Loucy (cell line): Measurements from ENCODE around the gene BCAS4.
"Not testable (repeated sequence)": the region's sequence is repeated elsewhere in the genome, so short reads cannot be mapped to it uniquely, and the experiment has no call there.

Experiments
- H2AFZ ChIP-seq: fragments of 200-600 bp; sonication (generic); 2 replicates; pipeline ENCODE4 v1.6.0; 2016; ENCODE audit warnings: antibody characterized with exemption, mild to moderate bottlenecking, low read length, moderate library complexity
- H3F3A ChIP-seq: fragments of 200-600 bp; 2 replicates; pipeline ENCODE4 v1.6.0; 2016; ENCODE audit warnings: antibody characterized with exemption, low read depth, mild to moderate bottlenecking
- H3K27me3 ChIP-seq: fragments of 200-600 bp; sonication (generic); 2 replicates; pipeline ENCODE4 v1.6.1; 2014; ENCODE audit warnings: low read length, mild to moderate bottlenecking; ENCODE audit not compliant: insufficient read depth, poor library complexity, severe bottlenecking
- H3K36me3 ChIP-seq: fragments of 200-600 bp; sonication (generic); 2 replicates; pipeline ENCODE4 v1.6.1; 2016; ENCODE audit warnings: low read length; ENCODE audit not compliant: insufficient read depth
- H3K4me1 ChIP-seq: fragments of 200-600 bp; sonication (generic); 2 replicates; pipeline ENCODE4 v1.5.1; 2014; ENCODE audit warnings: low read length, mild to moderate bottlenecking; ENCODE audit not compliant: insufficient read depth, poor library complexity, severe bottlenecking
- H3K4me2 ChIP-seq: fragments of 200-600 bp; sonication (generic); 2 replicates; pipeline ENCODE4 v1.6.0; 2014; ENCODE audit warnings: antibody characterized with exemption, low read length, low read depth, mild to moderate bottlenecking; ENCODE audit not compliant: poor library complexity, severe bottlenecking
- H3K4me3 ChIP-seq: fragments of 200-600 bp; sonication (generic); 2 replicates; pipeline ENCODE4 v1.5.1; 2014; ENCODE audit warnings: low read length, mild to moderate bottlenecking, mixed read lengths; ENCODE audit not compliant: poor library complexity, severe bottlenecking
- H3K79me2 ChIP-seq: fragments of 200-600 bp; sonication (generic); 2 replicates; pipeline ENCODE4 v1.6.1; 2014; ENCODE audit warnings: low read length; ENCODE audit not compliant: insufficient read depth
- H3K9ac ChIP-seq: fragments of 200-600 bp; sonication (generic); 2 replicates; pipeline ENCODE4 v1.6.0; 2014; ENCODE audit warnings: mild to moderate bottlenecking, low read depth, low read length, moderate library complexity; ENCODE audit not compliant: poor library complexity, severe bottlenecking
- H3K9me2 ChIP-seq: fragments of 200-600 bp; sonication (generic); replicated peaks from 2 replicates; pipeline ENCODE4 v1.6.1; 2016; ENCODE audit warnings: low read depth, low read length, mixed read lengths
- H3K9me3 ChIP-seq: fragments of 200-600 bp; sonication (generic); 2 replicates; pipeline ENCODE4 v1.6.1; 2014; ENCODE audit warnings: mild to moderate bottlenecking, antibody characterized with exemption, low read length, low read depth; ENCODE audit not compliant: insufficient read depth
- H4K20me1 ChIP-seq: fragments of 200-600 bp; sonication (generic); 2 replicates; pipeline ENCODE4 v1.6.0; 2014; ENCODE audit warnings: antibody characterized with exemption, low read length, mild to moderate bottlenecking; ENCODE audit not compliant: insufficient read depth, poor library complexity, severe bottlenecking
- EZH2phosphoT487 ChIP-seq: fragments of 200-600 bp; IDR thresholded peaks from 2 replicates; pipeline ENCODE4 v1.6.1; 2018; ENCODE audit warnings: antibody characterized with exemption, mild to moderate bottlenecking, moderate library complexity, borderline replicate concordance
- TF ChIP-seq, protein P1 (sequence below): fragments of 200-600 bp; sonication (generic); conservative IDR thresholded peaks from 2 replicates; pipeline ENCODE4 v1.5.1; 2014; ENCODE audit warnings: mild to moderate bottlenecking, antibody characterized with exemption, low read length

The BCAS4 gene

DNA sequence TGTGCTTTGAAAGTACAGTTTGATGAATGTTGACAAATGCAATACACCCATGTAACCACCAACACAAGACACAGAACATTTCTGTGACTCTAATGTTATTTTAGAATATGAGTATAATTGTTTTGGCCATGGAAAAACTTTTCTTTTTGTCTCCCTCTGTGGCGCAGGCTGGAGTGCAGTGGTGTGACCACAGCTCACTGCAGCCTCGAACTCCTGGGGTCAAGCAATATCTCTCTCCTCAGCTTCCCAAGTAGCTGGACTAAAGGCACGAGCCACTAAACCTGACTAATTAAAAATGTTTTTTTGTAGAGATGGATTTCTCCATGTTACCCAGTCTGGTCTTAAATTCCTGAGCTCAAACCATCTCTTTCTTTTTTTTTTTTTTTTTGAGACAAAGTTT, 20.3 kb upstream of the BCAS4 start:
- no peak overlapping the region for H3K4me2 ChIP-seq
- no peaks in the 10 kb centered on the region for H3K27me3 ChIP-seq
- H3K9ac ChIP-seq, result no peak overlapping the region
- no peaks in the 10 kb centered on the region for H3K9me2 ChIP-seq
- H3K9me3 ChIP-seq, result no peaks in the 10 kb centered on the region
- no peak overlapping the region for H3K4me3 ChIP-seq
- H4K20me1 ChIP-seq, result no peaks in the 10 kb centered on the region
- H3F3A ChIP-seq, result no peaks in the 10 kb centered on the region
- no peak overlapping the region for H2AFZ ChIP-seq
- H3K36me3 ChIP-seq, result no peaks in the 10 kb centered on the region
- H3K79me2 ChIP-seq, result no peaks in the 10 kb centered on the region
- TF ChIP-seq EZH2phosphoT487, result no peak
- TF ChIP-seq, protein P1, sequence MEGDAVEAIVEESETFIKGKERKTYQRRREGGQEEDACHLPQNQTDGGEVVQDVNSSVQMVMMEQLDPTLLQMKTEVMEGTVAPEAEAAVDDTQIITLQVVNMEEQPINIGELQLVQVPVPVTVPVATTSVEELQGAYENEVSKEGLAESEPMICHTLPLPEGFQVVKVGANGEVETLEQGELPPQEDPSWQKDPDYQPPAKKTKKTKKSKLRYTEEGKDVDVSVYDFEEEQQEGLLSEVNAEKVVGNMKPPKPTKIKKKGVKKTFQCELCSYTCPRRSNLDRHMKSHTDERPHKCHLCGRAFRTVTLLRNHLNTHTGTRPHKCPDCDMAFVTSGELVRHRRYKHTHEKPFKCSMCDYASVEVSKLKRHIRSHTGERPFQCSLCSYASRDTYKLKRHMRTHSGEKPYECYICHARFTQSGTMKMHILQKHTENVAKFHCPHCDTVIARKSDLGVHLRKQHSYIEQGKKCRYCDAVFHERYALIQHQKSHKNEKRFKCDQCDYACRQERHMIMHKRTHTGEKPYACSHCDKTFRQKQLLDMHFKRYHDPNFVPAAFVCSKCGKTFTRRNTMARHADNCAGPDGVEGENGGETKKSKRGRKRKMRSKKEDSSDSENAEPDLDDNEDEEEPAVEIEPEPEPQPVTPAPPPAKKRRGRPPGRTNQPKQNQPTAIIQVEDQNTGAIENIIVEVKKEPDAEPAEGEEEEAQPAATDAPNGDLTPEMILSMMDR, result no peak
- no peaks in the 10 kb centered on the region for H3K4me1 ChIP-seq

DNA sequence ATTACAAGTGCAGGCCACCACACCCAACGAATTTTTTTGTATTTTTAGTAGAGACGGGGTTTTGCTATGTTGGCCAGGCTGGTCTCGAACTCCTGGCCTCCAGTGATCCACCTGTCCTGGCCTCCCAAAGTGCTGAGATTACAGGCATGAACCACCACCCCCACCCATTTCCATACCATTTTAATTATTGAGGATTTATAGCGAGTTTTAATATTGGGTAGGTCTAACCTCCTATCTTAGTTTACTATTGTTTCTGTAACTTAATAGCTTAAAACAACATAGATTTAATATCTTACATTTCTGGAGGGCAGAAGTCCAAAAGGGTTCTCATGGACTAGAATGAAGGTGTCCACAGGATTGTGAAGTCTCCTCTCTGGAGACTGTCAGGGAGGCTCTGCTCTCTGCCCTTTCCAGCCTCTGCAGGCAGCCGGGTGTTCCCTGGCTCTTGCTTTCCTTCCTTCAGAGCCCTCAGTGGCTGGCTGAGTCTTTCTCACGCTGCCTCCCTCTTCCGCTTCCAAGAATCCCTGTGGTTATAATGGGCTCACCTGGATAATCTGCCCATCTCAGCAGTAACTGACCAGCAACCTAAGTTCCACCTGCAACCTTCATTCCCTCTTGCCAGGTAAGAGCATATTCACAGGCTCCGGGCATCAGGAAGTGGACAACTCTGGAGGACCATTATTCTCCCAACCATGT, 18.6 kb upstream of the BCAS4 start:
- no peak for TF ChIP-seq EZH2phosphoT487
- TF ChIP-seq, protein P1, result no peak
- H2AFZ ChIP-seq, result no peak overlapping the region

DNA sequence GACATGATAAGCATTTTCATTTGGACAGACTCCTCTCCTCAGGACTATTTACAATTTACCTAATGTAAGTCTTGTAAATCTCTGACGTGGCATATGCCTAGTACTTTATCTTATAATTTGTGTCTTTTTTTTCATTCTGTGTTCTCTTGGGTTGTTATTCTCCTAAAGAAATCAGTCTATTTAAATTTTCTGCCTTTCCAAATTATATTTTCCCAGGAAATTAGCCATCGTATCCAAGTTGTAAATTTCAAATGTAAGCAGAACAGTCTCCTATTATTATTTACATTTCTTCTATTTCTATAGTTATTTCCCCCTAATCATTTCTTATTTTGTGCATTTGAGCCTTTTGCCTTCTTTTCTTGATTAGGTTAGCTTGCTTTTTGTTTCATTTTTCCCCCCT, 17.5 kb upstream of the BCAS4 start:
- TF ChIP-seq, protein P1, result no peak
- no peak for TF ChIP-seq EZH2phosphoT487
- H3K4me1 ChIP-seq, result no peaks in the 10 kb centered on the region
- no peaks in the 10 kb centered on the region for H4K20me1 ChIP-seq
- H3F3A ChIP-seq, result no peaks in the 10 kb centered on the region
- H3K9ac ChIP-seq, result no peak overlapping the region
- H3K9me3 ChIP-seq, result no peaks in the 10 kb centered on the region
- no peaks in the 10 kb centered on the region for H3K79me2 ChIP-seq
- no peaks in the 10 kb centered on the region for H3K9me2 ChIP-seq
- H3K4me2 ChIP-seq, result no peak overlapping the region
- no peaks in the 10 kb centered on the region for H3K27me3 ChIP-seq
- H3K36me3 ChIP-seq, result no peaks in the 10 kb centered on the region
- no peak overlapping the region for H3K4me3 ChIP-seq
- no peak overlapping the region for H2AFZ ChIP-seq

More for the DNA sequence above, 18.6 kb upstream of the BCAS4 start:
- H3K79me2 ChIP-seq, result no peaks in the 10 kb centered on the region
- no peaks in the 10 kb centered on the region for H3K9me2 ChIP-seq
- H3K4me1 ChIP-seq, result no peaks in the 10 kb centered on the region
- no peaks in the 10 kb centered on the region for H3K27me3 ChIP-seq
- H3K4me3 ChIP-seq, result no peak overlapping the region
- no peak overlapping the region for H3K9ac ChIP-seq
- no peaks in the 10 kb centered on the region for H3K9me3 ChIP-seq
- H3K36me3 ChIP-seq, result no peaks in the 10 kb centered on the region
- no peaks in the 10 kb centered on the region for H3F3A ChIP-seq
- H3K4me2 ChIP-seq, result no peak overlapping the region
- H4K20me1 ChIP-seq, result no peaks in the 10 kb centered on the region

DNA sequence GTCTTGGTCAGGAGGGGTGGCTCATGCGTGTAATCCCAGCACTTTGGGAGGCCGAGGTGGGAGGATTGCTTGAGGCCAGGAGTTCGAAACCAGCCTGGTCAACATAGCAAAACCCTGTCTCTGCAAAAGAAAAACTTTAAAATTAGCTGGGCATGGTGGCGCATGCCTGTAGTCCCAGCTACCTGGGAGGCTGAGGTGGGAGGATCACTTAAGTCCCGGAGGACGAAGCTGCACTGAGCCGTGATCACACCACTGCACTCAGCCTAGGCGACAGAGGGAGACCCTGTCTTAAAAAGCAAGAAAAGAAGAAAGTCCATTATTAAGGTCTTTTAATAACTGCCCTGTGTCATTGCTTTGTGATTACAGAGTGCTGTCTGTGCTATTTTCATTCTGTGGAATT, 15.9 kb upstream of the BCAS4 start:
- H3K36me3 ChIP-seq, H2AFZ ChIP-seq, H3K9ac ChIP-seq, H3K9me3 ChIP-seq, H3K4me1 ChIP-seq, H3K4me2 ChIP-seq, H4K20me1 ChIP-seq, H3K79me2 ChIP-seq, H3K4me3 ChIP-seq, H3F3A ChIP-seq, H3K9me2 ChIP-seq, H3K27me3 ChIP-seq: not testable (repeated sequence)
